ENCODE measurements around the gene RESP18.

RESP18 gene

GRCh38 chr2:219331560-219332213 lies 857 bp downstream of the RESP18 start:
- TF ChIP-seq CTCF (IDR thresholded peaks at IDR 0.05; ENCODE audit: low read length) (no peak), EZH2phosphoT487 (IDR thresholded peaks at IDR 0.05; ENCODE audit: low read length) (no peak), EZH2 (optimal IDR thresholded peaks at IDR 0.05; ENCODE audit: low read depth, low read length) (no peak)
- Histone ChIP-seq H2AFZ (ENCODE audit: low read length) (no peak overlapping the region), H3K27me3 (replicated peaks; ENCODE audit: insufficient read depth, low read length) (0 out of 2 replicates have a peak, but pooled peaks cover 14% of the 10 kb centered on the region), H3K36me3 (replicated peaks; ENCODE audit: insufficient read depth, low read length) (no peaks in the 10 kb centered on the region), H4K20me1 (ENCODE audit: insufficient read depth, low read length) (no peaks in the 10 kb centered on the region), H3K4me2 (ENCODE audit: low read depth, low read length) (no peak overlapping the region), H3K9me3 (replicated peaks; ENCODE audit: insufficient read depth, low read length) (no peaks in the 10 kb centered on the region), H3K9ac (ENCODE audit: low read length) (no peak overlapping the region), H3K4me1 (ENCODE audit: low read length) (no peaks in the 10 kb centered on the region), H3K27ac (ENCODE audit: low read length) (no peak overlapping the region), H3F3A (ENCODE audit: insufficient read depth, low read length) (no peaks in the 10 kb centered on the region), H3K79me2 (ENCODE audit: low read length) (no peaks in the 10 kb centered on the region), H3K9me2 (replicated peaks; ENCODE audit: insufficient read depth, low read length) (no peaks in the 10 kb centered on the region), H3K4me3 (ENCODE audit: low read length) (no peak overlapping the region)
- DNase-seq: no peak

GRCh38 chr2:219327719-219328118 lies 4.8 kb downstream of the RESP18 start:
- Histone ChIP-seq H3K79me2 (ENCODE audit: low read length) (no peaks in the 10 kb centered on the region), H3K4me2 (ENCODE audit: low read depth, low read length) (no peak overlapping the region), H3K36me3 (replicated peaks; ENCODE audit: insufficient read depth, low read length) (no peaks in the 10 kb centered on the region), H3K27ac (ENCODE audit: low read length) (no peak overlapping the region), H2AFZ (ENCODE audit: low read length) (no peak overlapping the region), H3K4me3 (ENCODE audit: low read length) (no peak overlapping the region), H3K9ac (ENCODE audit: low read length) (no peak overlapping the region), H3F3A (ENCODE audit: insufficient read depth, low read length) (no peaks in the 10 kb centered on the region), H3K9me2 (replicated peaks; ENCODE audit: insufficient read depth, low read length) (no peaks in the 10 kb centered on the region), H3K4me1 (ENCODE audit: low read length) (no peaks in the 10 kb centered on the region), H4K20me1 (ENCODE audit: insufficient read depth, low read length) (no peaks in the 10 kb centered on the region), H3K27me3 (replicated peaks; ENCODE audit: insufficient read depth, low read length) (0 out of 2 replicates have a peak, but pooled peaks cover 14% of the 10 kb centered on the region), H3K9me3 (replicated peaks; ENCODE audit: insufficient read depth, low read length) (no peaks in the 10 kb centered on the region)
- DNase-seq: no peak
- TF ChIP-seq CTCF (IDR thresholded peaks at IDR 0.05; ENCODE audit: low read length): no peak
- TF ChIP-seq EZH2phosphoT487 (IDR thresholded peaks at IDR 0.05; ENCODE audit: low read length): no peak
- no peak for TF ChIP-seq EZH2 (optimal IDR thresholded peaks at IDR 0.05; ENCODE audit: low read depth, low read length)

GRCh38 chr2:219325657-219326315 lies 6.8 kb downstream of the RESP18 start:
- Histone ChIP-seq H3K4me1 (ENCODE audit: low read length) (no peaks in the 10 kb centered on the region), H3K36me3 (replicated peaks; ENCODE audit: insufficient read depth, low read length) (no peaks in the 10 kb centered on the region)

More at GRCh38 chr2:219325657-219326315, 6.8 kb downstream of the RESP18 start:
- TF ChIP-seq EZH2 (optimal IDR thresholded peaks at IDR 0.05; ENCODE audit: low read depth, low read length) (no peak), CTCF (IDR thresholded peaks at IDR 0.05; ENCODE audit: low read length) (no peak), EZH2phosphoT487 (IDR thresholded peaks at IDR 0.05; ENCODE audit: low read length) (no peak)
- Histone ChIP-seq H3K9me2 (replicated peaks; ENCODE audit: insufficient read depth, low read length) (no peaks in the 10 kb centered on the region), H3K79me2 (ENCODE audit: low read length) (no peaks in the 10 kb centered on the region), H3K9me3 (replicated peaks; ENCODE audit: insufficient read depth, low read length) (no peaks in the 10 kb centered on the region), H4K20me1 (ENCODE audit: insufficient read depth, low read length) (no peaks in the 10 kb centered on the region), H2AFZ (ENCODE audit: low read length) (no peak overlapping the region), H3K27me3 (replicated peaks; ENCODE audit: insufficient read depth, low read length) (0 out of 2 replicates have a peak, but pooled peaks cover 7% of the 10 kb centered on the region), H3K4me2 (ENCODE audit: low read depth, low read length) (no peak overlapping the region), H3F3A (ENCODE audit: insufficient read depth, low read length) (0 out of 2 replicates have a peak, but pooled peaks cover 3% of the 10 kb centered on the region), H3K4me3 (ENCODE audit: low read length) (no peak overlapping the region), H3K9ac (ENCODE audit: low read length) (no peak overlapping the region), H3K27ac (ENCODE audit: low read length) (no peak overlapping the region)
- no peak for DNase-seq

All from MM.1S (cell line).